Measurements from ENCODE around the gene NKD1.
"Not testable (repeated sequence)": the region's sequence is repeated elsewhere in the genome, so short reads cannot be mapped to it uniquely, and the experiment has no call there.

DNA sequence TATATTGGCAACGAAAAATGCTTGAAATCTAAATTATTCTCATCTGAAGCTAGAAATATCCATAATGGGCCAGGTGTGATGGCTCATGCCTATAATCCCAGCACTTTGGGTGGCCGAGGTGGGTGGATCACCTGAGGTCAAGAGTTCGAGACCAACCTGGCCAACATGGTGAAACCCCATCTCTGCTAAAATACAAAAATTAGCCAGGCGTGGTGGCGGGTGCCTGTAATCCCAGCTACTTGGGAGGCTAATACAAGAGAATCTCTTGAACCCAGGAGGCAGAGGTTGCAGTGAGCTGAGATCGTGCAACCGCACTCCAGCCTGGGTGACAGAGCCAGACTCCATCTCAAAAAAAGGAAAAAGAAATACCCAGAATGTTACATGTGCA, 11.9 kb upstream of the NKD1 start:
- TF ChIP-seq, protein P1, sequence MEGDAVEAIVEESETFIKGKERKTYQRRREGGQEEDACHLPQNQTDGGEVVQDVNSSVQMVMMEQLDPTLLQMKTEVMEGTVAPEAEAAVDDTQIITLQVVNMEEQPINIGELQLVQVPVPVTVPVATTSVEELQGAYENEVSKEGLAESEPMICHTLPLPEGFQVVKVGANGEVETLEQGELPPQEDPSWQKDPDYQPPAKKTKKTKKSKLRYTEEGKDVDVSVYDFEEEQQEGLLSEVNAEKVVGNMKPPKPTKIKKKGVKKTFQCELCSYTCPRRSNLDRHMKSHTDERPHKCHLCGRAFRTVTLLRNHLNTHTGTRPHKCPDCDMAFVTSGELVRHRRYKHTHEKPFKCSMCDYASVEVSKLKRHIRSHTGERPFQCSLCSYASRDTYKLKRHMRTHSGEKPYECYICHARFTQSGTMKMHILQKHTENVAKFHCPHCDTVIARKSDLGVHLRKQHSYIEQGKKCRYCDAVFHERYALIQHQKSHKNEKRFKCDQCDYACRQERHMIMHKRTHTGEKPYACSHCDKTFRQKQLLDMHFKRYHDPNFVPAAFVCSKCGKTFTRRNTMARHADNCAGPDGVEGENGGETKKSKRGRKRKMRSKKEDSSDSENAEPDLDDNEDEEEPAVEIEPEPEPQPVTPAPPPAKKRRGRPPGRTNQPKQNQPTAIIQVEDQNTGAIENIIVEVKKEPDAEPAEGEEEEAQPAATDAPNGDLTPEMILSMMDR (IDR thresholded peaks at IDR 0.05) = not testable (repeated sequence)
- not testable (repeated sequence) for TF ChIP-seq POLR2AphosphoS5, POLR2A (IDR thresholded peaks at IDR 0.05)
